AG04449 (cell line): ENCODE results near the gene ARPC1A.
"Not testable (repeated sequence)": the region's sequence is repeated elsewhere in the genome, so short reads cannot be mapped to it uniquely, and the experiment has no call there.

Experiments
- CTCF ChIA-PET: fragments of 350-600 bp; formaldehyde crosslinking; extraction: SDS; loops from one replicate; lab custom pipeline; 2021; ENCODE audit warnings: antibody characterized with exemption; lab: Yijun Ruan, JAX
- POLR2A ChIA-PET: fragments of 400-600, 350-600 bp; formaldehyde crosslinking; extraction: SDS; loops from one replicate; lab custom pipeline; 2020; ENCODE audit warnings: antibody characterized with exemption, inconsistent platforms; lab: Yijun Ruan, JAX
- DNase-seq: peaks from one replicate; pipeline ENCODE4 v3.0.0-alpha.2; 2010; ENCODE audit warnings: low read depth, low spot score
- H3K4me3 ChIP-seq: 2 replicates; pipeline ENCODE4 v1.5.1; 2011; ENCODE audit warnings: low read depth, mild to moderate bottlenecking, control low read depth, low read length
- TF ChIP-seq, protein P1 (sequence below): IDR thresholded peaks from one replicate; pipeline ENCODE4 v1.5.1; 2011; ENCODE audit warnings: mild to moderate bottlenecking, moderate library complexity, low read length, control low read depth, inconsistent platforms; ENCODE audit not compliant: insufficient read depth; ENCODE audit errors: missing control alignments

Gene ARPC1A

DNA sequence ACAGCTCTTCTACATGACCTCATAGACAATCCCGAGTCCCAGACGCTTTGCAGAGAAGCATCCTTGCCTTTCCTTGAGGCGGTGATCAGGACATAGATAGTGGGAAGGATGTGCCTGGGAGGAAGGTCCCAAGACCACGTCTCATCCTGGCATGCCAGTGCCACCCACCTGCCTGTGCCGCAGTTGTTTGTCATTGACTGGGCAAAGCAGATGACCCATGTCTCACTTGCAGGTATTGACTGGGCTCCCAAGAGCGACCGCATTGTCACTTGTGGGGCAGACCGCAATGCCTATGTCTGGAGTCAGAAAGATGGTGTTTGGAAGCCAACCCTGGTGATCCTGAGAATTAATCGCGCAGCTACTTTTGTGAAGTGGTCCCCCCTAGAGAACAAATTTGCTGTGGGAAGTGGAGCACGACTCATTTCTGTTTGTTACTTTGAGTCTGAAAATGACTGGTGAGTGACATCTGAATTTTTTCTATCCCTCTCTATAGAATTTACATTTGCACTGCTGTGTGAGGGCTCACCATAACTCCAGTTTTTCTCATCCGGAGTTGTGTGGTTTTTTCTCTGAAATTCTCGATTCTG, 18.5 kb downstream of the ARPC1A start:
- POLR2A ChIA-PET: no interaction called here
- TF ChIP-seq, protein P1, sequence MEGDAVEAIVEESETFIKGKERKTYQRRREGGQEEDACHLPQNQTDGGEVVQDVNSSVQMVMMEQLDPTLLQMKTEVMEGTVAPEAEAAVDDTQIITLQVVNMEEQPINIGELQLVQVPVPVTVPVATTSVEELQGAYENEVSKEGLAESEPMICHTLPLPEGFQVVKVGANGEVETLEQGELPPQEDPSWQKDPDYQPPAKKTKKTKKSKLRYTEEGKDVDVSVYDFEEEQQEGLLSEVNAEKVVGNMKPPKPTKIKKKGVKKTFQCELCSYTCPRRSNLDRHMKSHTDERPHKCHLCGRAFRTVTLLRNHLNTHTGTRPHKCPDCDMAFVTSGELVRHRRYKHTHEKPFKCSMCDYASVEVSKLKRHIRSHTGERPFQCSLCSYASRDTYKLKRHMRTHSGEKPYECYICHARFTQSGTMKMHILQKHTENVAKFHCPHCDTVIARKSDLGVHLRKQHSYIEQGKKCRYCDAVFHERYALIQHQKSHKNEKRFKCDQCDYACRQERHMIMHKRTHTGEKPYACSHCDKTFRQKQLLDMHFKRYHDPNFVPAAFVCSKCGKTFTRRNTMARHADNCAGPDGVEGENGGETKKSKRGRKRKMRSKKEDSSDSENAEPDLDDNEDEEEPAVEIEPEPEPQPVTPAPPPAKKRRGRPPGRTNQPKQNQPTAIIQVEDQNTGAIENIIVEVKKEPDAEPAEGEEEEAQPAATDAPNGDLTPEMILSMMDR: no peak
- CTCF ChIA-PET: interaction anchor here (0.7 kb wide), 1 partner anchor 10 kb away, joined by 4 read pairs; no protein-coding TSS in a partner anchor
- no peak for DNase-seq
- no peak overlapping the region for H3K4me3 ChIP-seq

DNA sequence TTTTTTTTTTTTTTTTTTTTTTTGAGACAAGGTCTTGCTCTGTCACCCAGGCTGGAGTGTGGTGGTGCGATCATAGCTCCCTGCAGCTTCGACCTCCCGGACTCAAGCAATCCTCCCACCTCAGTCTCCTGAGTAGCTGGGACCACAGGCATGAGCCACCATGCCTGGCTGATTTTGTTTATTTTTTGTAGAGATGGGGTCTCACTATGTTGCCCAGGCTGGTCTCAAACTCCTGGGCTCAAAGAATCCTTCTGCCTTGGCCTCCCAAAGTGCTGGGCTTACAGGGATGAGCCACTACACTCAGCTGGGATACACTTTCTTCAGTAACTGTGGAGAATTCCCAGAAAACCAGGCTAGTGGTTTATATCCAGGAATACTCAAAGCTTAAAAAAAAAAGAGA, 24.9 kb downstream of the ARPC1A start:
- H3K4me3 ChIP-seq, POLR2A ChIA-PET, DNase-seq: not testable (repeated sequence)
- CTCF ChIA-PET: interaction anchor here (0.5 to 1.3 kb wide), 3 partner anchors 13 to 38 kb away, joined by 3 to 4 read pairs (median 3); no protein-coding TSS in a partner anchor

DNA sequence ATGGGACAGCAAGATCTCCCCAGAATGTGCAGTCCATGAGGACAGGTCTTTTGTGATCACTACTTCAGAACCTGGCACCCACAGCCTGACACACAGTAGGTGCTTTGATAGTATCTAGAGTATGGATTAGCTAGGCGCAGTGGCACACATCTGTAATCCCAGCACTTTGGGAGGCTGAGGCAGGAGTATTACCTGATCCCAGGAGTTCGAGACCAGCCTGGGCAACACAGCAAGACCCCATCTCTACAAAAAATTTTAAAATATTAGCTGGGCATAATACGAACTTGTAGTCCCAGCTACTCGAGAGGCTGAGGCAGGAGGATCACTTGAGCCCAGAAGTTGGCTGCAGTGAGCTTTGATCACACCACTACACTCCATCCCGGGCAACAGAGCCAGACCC, 26.5 kb downstream of the ARPC1A start:
- TF ChIP-seq, protein P1: no peak
- no peak for DNase-seq
- ChIA-PET CTCF (interaction anchor here (1.2 kb wide), 1 partner anchor 39 kb away, joined by 3 read pairs; no protein-coding TSS in a partner anchor), POLR2A (interaction anchor here (0.6 kb wide), 1 partner anchor 8 kb away, joined by 5 read pairs; no protein-coding TSS in a partner anchor)
- H3K4me3 ChIP-seq: no peak overlapping the region

DNA sequence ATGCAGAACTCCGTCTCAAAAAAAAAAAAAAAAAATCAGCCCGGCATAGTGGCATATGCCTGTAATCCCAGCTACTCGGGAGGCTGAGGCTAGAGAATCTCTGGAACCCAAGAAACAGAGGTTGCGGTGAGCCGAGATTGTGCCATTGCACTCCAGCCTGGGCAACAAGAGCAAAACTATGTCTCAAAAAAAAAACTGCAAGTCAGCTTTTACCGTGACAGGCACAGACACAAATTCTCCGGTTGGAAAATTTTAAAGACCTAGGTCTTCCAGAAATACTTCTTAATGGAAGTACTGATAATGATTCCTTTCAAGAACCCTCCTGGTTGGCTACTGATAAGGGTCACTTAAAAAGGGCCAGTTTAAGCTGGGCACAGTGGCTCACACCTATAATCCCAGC, 29.4 kb downstream of the ARPC1A start:
- no peak for DNase-seq
- H3K4me3 ChIP-seq: no peak overlapping the region
- CTCF ChIA-PET: no interaction called here
- POLR2A ChIA-PET: no interaction called here
- TF ChIP-seq, protein P1: no peak

DNA sequence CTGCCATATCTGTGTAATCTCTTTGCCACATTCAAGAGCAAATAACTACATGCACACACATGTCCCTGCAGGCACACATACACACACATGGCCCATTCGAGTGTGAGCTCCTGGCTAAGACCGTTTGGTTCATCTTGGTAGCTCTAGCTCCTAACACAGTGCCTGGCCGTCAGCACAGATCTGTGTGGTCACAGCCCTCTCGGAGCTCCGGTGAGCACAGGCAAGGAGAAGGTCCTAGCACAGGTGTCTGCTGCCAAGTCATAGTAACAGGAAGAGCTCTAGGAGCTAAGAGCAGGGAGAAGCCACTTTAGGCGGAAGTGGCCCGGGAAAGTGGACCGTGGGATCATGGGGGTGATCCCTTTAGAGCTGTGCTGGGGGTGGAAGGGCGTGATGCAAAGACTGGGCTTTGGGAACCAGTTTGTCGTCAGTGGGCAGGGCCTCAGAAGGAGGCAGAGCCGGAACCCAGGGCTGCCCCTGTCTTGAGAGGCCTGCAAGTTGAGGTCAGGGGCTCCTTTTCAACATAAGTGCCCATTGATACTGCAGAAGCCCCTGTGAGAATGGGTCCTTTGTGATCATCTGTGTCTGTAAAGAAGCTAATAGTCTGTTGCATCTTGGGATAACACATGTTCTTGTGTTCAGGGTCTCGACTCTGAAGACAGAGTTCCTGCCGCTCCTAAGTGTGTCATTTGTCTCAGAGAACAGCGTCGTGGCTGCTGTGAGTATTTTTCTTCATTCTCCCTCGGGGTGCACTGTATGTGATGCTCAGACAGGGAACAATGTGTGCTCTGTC, 32.2 kb downstream of the ARPC1A start:
- TF ChIP-seq, protein P1: no peak
- ChIA-PET CTCF (no interaction called here), POLR2A (no interaction called here)
- H3K4me3 ChIP-seq: no peak overlapping the region
- no peak for DNase-seq

DNA sequence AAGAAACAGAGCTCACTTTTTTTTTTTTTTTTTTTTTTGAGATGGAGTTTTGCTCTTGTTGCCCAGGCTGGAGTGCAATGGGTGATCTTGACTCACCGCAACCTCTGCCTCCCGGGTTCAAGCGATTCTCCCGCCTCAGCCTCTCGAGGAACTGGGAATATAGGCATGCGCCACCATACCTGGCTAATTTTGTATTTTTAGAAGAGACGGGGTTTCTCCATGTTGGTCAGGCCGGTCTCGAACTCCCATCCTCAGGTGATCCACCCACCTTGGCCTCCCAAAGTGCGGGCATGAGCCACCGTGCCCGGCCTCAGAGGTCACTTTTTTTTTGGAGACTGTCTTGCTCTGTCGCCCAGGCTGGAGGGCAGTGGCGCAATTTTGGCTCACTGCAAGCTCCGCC, 32.8 kb downstream of the ARPC1A start:
- DNase-seq, H3K4me3 ChIP-seq, POLR2A ChIA-PET: not testable (repeated sequence)
- CTCF ChIA-PET: interaction anchor here (0.7 kb wide), 1 partner anchor 36 kb away, joined by 3 read pairs; no protein-coding TSS in a partner anchor

DNA sequence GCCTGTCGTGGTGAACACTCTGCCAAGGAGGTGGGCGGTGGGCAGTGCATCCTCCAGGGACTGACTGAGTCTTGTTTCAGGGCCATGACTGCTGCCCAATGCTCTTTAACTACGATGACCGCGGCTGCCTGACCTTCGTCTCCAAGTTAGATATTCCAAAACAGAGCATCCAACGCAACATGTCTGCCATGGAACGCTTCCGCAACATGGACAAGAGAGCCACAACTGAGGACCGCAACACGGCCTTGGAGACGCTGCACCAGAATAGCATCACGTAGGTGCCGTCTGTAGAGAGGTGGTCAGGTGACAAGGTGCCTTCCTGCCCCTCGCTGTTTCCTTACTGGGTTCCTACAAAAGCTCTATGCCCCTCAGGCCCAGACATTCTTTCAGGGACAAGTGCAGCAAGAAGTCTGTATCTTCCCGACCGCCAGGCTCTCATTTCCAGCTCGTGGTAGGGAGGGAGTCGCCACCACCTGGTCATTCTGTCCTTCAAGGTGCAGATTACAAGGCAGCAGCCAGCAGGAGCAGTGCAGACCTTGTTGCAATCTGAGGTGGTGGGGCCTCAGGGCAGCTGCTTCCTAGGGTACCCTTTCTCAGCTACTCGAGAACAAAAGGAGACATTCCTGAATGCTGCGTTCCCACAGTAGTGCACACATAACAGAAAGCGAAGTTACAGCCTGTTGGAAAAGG, 33.9 kb downstream of the ARPC1A start:
- ChIA-PET POLR2A (interaction anchor here (1.0 to 1.6 kb wide), 2 partner anchors 16 to 49 kb away, joined by 3 to 4 read pairs; partner anchors contain the start of genes BUD31 and PDAP1), CTCF (interaction anchor here (0.7 kb wide), 2 partner anchors 11 to 35 kb away, joined by 3 to 4 read pairs; no protein-coding TSS in a partner anchor)
- DNase-seq: no peak
- H3K4me3 ChIP-seq: no peak overlapping the region
- TF ChIP-seq, protein P1: no peak
